Upper lobe of left lung (tissue), 6 donors: ENCODE results near the gene SAMD9. TPM values are rescaled to one million over a fixed set of nuclear protein-coding genes. Genes with fewer than 3 reads are reported as not detected.
"Not testable (repeated sequence)": the region's sequence is repeated elsewhere in the genome, so short reads cannot be mapped to it uniquely, and the experiment has no call there.

Experiments used
- ATAC-seq, 2 donors: fragments of 200-7000 bp; cut with Tn5 transposase; one replicate each; pipeline ENCODE4 v1.9.1; 2022; ENCODE audit warnings: mild to moderate bottlenecking in 2 of 2, moderate library complexity in 2 of 2; ENCODE audit not compliant: low FRiP score in 2 of 2
- DNase-seq, 2 donors: peaks; one replicate each; pipeline ENCODE4 v3.0.0-alpha.2; 2019 to 2020
- H3K27ac ChIP-seq, 4 donors: fragments of 200-600 bp; sonication (generic); one replicate each; pipeline ENCODE4 v1.5.1; 2016 to 2019
- H3K27me3 ChIP-seq, 4 donors: fragments of 200-600 bp; sonication (generic); one replicate each; pipeline ENCODE4 v1.5.1; 2017 to 2019
- H3K36me3 ChIP-seq, 4 donors: fragments of 200-600 bp; sonication (generic); one replicate each; pipeline ENCODE4 v1.5.1; 2016 to 2019
- H3K4me1 ChIP-seq, 4 donors: fragments of 200-600 bp; sonication (generic); one replicate each; pipeline ENCODE4 v1.5.1; 2018 to 2019
- H3K4me3 ChIP-seq, 4 donors: fragments of 200-600 bp; sonication (generic); one replicate each; pipeline ENCODE4 v1.5.1; 2017 to 2019; ENCODE audit warnings: mild to moderate bottlenecking in 2 of 4, moderate library complexity in 1 of 4
- H3K9me3 ChIP-seq, 4 donors: fragments of 200-600 bp; sonication (generic); one replicate each; pipeline ENCODE4 v1.5.1; 2018 to 2019
- CTCF ChIP-seq, 6 experiments: fragments of 450-650 bp in 4 of 6; fragments of 200-600 bp in 2 of 6; sonication (generic) in 2 of 6; IDR thresholded peaks; one replicate each; pipeline ENCODE4 v1.5.1; 2016 to 2019; ENCODE audit warnings: antibody characterized with exemption in 6 of 6
- EP300 ChIP-seq, 4 donors: sonication (generic); formaldehyde crosslinking; IDR thresholded peaks; one replicate each; pipeline ENCODE4 v1.5.1; 2017; ENCODE audit warnings: antibody characterized with exemption in 4 of 4, control low read depth in 2 of 4
- POLR2A ChIP-seq, 4 donors: fragments of 450-650 bp; IDR thresholded peaks; one replicate each; pipeline ENCODE4 v1.5.1; 2016 to 2017; ENCODE audit warnings: antibody characterized with exemption in 4 of 4, mild to moderate bottlenecking in 2 of 4
- POLR2AphosphoS5 ChIP-seq, 2 donors: sonication (generic); formaldehyde crosslinking; IDR thresholded peaks; one replicate each; pipeline ENCODE4 v1.5.1; 2017; ENCODE audit warnings: antibody characterized with exemption in 2 of 2
- WGBS, 2 donors: methylation state at CpG; one replicate each; pipeline ENCODE4 v1.1.5; 2017 to 2018; 5-methylcytosine and 5-hydroxymethylcytosine counted together
- total RNA-seq, 6 donors: library from RNA; depleted of rRNA in 4 of 6; stranded (reverse); fragments of >200 nt in 4 of 6; gene quantifications; one replicate each; pipeline versions ENCODE4 v1.1.0 to v1.2.1, GENCODE V29; 2016 to 2021
- donor health status: DM: no; HTN: no; CAD: no; lungs with moderate emphysema.
- donor health status: DM: no; HTN: yes; CAD: no; lungs with severe emphysema.

Gene SAMD9
- total RNA-seq, 6 donors from 2014 or later = 5.3 to 19.1 (median 11.6) TPM

DNA sequence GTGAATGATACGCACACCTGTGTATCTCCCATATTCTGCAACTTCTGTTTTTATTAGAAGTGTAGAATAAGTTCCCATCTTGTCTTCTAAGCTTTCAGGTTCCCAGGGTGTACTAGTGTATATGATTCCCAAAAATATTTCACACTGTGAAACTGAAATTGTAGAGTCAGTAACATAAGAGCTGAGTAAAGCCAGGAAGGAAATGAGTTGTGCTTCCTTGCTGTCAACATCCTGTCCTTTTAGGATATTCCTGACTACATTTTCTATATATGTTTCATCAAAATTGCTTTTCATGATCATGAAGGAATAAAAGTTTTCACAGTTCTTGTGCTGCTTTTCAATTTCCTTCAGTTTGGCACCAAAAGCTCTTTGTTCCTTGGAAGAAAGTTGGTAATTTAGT is 15.2 kb upstream of the SAMD9 start:
- no peak overlapping the region for H3K4me3 ChIP-seq
- no peak overlapping the region for H3K27ac ChIP-seq
- peaks cover 16 to 37% (median 33%) of the 10 kb centered on the region in 4 donors for H3K36me3 ChIP-seq
- no peak for TF ChIP-seq POLR2A (IDR thresholded peaks at IDR 0.05)
- no peak for TF ChIP-seq EP300 (IDR thresholded peaks at IDR 0.05)
- no peak for TF ChIP-seq CTCF (IDR thresholded peaks at IDR 0.05)
- no peak for TF ChIP-seq POLR2AphosphoS5 (IDR thresholded peaks at IDR 0.05)
- ATAC-seq (no peak), DNase-seq (no peak)
- WGBS, 2 donors = 100% methylated on average over 1 of the region's 1 CpG
- no peaks in the 10 kb centered on the region for H3K27me3 ChIP-seq
- no peaks in the 10 kb centered on the region for H3K4me1 ChIP-seq
- H3K9me3 ChIP-seq = peaks cover 35 to 92% (median 60%) of the 10 kb centered on the region in 4 donors

- no peak for TF ChIP-seq POLR2AphosphoS5 (IDR thresholded peaks at IDR 0.05)
- no peak for TF ChIP-seq POLR2A (IDR thresholded peaks at IDR 0.05)
- no peak for TF ChIP-seq EP300 (IDR thresholded peaks at IDR 0.05)
- TF ChIP-seq CTCF (IDR thresholded peaks at IDR 0.05) = no peak
- H3K27ac ChIP-seq = no peak overlapping the region
- WGBS, 2 donors = 95 to 96% methylated on average over 3 of the region's 3 CpGs
- ATAC-seq (no peak), DNase-seq (no peak)
- H3K9me3 ChIP-seq = peaks cover 33 to 96% (median 64%) of the 10 kb centered on the region in 4 donors
- no peak overlapping the region for H3K4me3 ChIP-seq
- peaks cover 16 to 29% (median 27%) of the 10 kb centered on the region in 4 donors for H3K36me3 ChIP-seq
- H3K4me1 ChIP-seq = no peaks in the 10 kb centered on the region
- H3K27me3 ChIP-seq = no peaks in the 10 kb centered on the region
Measured at GRCh38 chr7:93132216-93132615, 14.4 kb upstream of the SAMD9 start.

DNA sequence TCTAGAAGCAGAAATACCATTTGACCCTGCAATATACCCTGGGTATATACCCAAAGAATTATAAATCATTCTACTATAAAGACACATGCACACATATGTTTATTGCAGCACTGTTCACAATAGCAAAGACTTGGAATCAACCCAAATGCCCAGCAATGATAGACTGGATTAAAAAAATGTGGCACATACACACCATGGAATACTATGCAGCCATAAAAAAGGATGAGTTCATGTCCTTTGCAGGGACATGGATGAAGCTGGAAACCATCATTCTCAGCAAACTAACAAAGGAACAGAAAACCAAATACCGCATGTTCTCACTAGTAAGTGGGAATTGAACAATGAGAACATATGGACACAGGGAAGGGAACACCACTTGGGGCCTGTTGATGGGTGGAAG is 9.2 kb upstream of the SAMD9 start:
- WGBS, 2 donors = 94 to 100% methylated on average over 1 of the region's 1 CpG
- not testable (repeated sequence) for DNase-seq, ATAC-seq, H3K4me3 ChIP-seq, H3K36me3 ChIP-seq, H3K27ac ChIP-seq, H3K4me1 ChIP-seq, H3K27me3 ChIP-seq
- peaks cover 20 to 54% (median 29%) of the 10 kb centered on the region in 4 donors for H3K9me3 ChIP-seq

DNA sequence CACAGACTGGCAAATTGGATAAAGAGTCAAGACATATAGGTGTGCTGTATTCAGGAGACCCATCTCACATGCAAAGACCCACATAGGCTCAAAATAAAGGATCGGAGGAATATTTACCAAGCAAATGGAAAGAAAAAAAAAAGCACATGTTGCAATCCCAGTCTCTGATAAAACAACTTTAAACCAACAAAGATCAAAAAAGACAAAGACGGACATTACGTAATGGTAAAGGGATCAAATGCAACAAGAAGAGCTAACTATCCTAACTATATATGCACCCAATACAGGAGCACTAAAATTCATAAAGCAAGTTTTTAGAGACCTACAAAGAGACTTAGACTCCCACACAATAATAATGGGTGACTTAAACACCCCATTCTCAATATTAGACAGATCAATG is 5.8 kb upstream of the SAMD9 start:
- not testable (repeated sequence) for H3K4me3 ChIP-seq, ATAC-seq
- 94 to 95% methylated on average over 3 of the region's 3 CpGs for WGBS, 2 donors

DNA sequence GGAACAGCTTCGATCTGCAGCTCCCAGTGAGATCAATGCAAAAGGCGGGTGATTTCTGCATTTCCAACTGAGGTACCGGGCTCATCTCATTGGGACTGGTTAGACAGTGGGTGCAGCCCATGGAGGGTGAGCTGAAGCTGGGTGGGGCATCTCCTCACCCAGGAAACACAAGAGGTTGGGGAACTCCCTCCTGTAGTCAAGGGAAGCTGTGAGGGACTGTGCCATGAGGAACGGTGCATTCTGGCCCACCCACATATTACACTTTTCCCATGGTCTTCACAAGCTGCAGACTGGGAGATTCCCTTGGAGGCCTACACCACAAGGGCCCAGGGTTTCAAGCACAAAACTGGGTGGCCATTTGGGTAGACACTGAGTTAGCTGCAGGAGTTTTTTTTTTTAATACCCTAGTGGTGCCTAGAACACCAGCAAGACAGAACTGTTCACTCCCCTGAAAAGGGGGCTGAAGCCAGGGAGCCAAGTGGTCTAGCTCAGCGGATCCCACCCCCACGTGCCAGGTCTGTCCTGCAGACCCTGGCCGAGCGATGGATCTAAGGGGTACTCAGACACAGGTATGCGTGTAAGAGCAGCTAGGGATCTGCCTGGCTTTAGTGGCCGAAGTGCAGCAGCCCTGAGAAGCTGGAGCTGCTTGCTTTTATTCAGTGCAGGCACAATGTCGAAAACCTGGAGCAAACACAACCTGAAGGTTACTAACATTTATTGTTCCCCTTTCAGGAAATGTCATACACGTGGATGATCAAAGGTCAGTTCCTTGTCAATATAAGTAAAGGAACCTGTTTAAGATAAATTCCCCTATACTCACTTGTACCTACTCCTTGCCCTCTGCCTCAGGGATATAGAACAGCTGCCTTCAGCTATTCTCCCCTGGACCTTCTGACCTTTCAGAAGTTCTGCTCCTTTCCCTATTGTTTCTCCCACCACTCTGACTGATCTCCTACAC is 3.1 kb upstream of the SAMD9 start:
- H3K4me3 ChIP-seq = no peak overlapping the region
- ATAC-seq = no peak

More for the DNA sequence above, 5.8 kb upstream of the SAMD9 start:
- peaks cover 7 to 22% (median 14%) of the 10 kb centered on the region in 4 donors for H3K9me3 ChIP-seq
- H3K27ac ChIP-seq, DNase-seq, H3K36me3 ChIP-seq, H3K4me1 ChIP-seq, H3K27me3 ChIP-seq: not testable (repeated sequence)

More for the DNA sequence above, 3.1 kb upstream of the SAMD9 start:
- H3K27me3 ChIP-seq = no peaks in the 10 kb centered on the region
- H3K36me3 ChIP-seq = no peaks in the 10 kb centered on the region
- WGBS, 2 donors = 92 to 95% methylated on average over 7 to 12 of the region's 12 CpGs
- peak in 1 of 2 donors; percentile 15 for DNase-seq
- peaks cover 13 to 18% (median 16%) of the 10 kb centered on the region in 4 donors for H3K4me1 ChIP-seq
- no peak overlapping the region for H3K27ac ChIP-seq
- no peak for TF ChIP-seq POLR2AphosphoS5 (IDR thresholded peaks at IDR 0.05)
- TF ChIP-seq POLR2A (IDR thresholded peaks at IDR 0.05) = no peak
- TF ChIP-seq CTCF (IDR thresholded peaks at IDR 0.05) = no peak
- no peak for TF ChIP-seq EP300 (IDR thresholded peaks at IDR 0.05)
- no peaks in the 10 kb centered on the region for H3K9me3 ChIP-seq
